ENCODE data around the gene PIGN.
A peak's percentile ranks its signal among the peaks of the same experiment; 100 is the strongest.

PIGN gene, protein sequence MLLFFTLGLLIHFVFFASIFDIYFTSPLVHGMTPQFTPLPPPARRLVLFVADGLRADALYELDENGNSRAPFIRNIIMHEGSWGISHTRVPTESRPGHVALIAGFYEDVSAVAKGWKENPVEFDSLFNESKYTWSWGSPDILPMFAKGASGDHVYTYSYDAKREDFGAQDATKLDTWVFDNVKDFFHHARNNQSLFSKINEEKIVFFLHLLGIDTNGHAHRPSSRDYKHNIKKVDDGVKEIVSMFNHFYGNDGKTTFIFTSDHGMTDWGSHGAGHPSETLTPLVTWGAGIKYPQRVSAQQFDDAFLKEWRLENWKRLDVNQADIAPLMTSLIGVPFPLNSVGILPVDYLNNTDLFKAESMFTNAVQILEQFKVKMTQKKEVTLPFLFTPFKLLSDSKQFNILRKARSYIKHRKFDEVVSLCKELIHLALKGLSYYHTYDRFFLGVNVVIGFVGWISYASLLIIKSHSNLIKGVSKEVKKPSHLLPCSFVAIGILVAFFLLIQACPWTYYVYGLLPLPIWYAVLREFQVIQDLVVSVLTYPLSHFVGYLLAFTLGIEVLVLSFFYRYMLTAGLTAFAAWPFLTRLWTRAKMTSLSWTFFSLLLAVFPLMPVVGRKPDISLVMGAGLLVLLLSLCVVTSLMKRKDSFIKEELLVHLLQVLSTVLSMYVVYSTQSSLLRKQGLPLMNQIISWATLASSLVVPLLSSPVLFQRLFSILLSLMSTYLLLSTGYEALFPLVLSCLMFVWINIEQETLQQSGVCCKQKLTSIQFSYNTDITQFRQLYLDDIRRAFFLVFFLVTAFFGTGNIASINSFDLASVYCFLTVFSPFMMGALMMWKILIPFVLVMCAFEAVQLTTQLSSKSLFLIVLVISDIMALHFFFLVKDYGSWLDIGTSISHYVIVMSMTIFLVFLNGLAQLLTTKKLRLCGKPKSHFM

DNA sequence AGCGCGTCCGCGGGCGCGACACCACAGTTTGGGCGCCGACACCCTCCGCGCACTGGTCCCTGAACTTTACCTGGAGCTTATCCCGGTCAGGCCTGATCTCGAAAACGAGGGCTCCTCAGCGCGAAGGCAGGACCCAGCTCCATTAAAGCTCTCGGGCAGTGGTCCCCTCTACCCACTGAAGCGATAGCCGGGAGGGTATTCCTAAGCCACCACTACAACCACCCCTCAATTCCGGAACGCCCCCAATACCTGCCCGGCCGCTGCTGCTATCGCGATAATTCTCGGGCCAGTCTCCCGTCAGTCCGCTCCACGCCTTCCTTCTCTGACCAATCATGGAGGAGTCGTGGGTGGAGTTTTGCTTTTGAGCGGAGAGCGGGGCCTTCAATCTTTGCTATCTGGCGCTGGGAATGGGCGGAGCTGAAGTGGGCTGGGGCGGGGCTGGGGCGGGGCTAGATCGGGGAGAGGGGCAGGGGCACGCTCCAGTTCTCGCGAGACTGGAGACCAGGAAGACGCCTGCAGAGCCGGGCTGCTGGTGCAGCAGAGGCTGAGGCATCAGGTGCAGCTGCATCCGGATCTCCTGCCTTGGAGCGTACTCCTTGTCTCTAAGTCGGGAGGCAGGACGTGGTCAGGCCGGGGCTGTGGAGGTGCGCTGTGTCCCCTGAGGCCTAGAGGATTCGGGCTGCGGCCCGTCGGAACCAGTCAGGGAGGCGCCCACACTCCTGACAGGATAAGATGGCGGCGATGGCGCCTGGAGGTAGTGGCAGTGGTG lies at the start of gene PIGN, which contains the start of gene RELCH:
PIGN (minus strand) TSS at position 283 of the 769 bp plus-strand sequence. CDS start 25,703 bp downstream, outside the sequence.
RELCH (plus strand) TSS at position 482 of the 769 bp plus-strand sequence; CDS start at position 733, 251 bp downstream.
- DNase-seq = peak; percentile 95

DNA sequence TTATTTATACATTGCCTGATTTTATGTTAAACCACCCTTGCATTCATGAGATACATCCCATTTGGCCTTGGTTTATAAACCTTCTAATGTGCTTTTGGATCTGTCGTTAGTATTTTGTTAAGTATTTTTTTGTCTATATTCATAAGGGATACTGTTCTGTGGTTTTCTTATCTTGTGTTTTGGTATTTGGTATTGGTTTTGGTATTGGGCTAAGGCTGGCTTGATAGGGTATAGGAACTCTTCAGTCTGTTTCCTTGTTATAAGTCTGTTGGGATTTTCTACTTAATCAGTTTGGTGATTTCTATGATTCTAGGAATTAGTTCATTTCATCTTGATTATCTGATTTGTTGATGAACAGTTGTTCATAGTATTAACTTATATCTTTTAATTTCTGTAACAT lies 49.4 kb upstream of the PIGN start:
- no peak for DNase-seq

DNA sequence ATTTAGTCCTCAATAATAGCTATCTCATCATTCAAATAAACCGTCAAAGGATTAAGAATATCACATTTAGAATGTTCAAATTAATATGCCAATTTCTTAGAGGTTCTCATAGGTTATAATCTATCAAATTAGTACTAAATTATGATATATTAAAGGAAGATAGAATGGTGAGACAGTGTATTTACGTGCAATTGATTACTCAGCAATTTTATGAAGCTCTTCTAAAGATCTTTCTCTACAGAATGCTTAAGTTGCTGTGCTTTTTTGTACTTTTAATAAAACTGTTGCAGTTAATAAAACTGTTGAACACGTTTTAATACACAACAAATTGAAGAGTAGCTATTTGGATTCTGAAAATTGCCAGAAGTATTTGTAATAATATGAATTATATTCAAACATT lies 39.2 kb upstream of the PIGN start:
- DNase-seq = no peak

DNA sequence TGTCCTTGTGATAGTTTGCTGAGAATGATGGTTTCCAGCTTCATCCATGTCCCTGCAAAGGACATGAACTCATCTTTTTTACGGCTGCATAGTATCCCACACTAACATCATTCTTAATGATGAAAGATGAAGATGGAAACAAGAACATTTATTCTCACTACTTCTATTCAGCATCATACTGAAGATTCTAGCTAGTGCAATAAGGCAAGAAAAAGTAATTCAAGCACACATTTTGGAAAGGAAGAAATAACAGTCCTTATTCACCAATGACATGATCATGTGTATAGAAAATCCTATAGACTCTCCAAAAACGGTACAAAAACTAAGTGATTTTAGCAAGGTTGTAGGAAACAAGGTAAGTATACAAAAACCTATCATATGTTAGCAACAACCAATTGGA lies 37.4 kb upstream of the PIGN start:
- DNase-seq = no peak

DNA sequence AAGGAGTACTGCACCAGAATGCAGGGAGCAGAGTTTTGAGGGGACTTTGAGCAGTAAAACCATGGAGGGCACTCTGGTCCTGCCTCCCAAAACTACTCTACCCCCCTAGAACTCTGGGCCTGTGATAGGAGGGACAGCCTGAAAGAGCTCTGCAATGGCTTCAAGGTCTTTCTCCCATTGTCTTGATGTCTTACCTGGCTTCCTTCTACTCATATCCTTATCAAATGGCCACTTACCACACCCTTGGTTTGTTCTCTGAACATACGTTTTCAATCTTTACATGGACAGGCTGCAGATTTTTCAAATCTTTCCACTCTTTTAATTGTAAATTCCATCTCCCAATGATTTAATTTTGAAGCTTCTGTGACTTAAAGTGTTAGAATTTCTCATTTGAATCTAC lies 27.9 kb upstream of the PIGN start:
- no peak for DNase-seq

DNA sequence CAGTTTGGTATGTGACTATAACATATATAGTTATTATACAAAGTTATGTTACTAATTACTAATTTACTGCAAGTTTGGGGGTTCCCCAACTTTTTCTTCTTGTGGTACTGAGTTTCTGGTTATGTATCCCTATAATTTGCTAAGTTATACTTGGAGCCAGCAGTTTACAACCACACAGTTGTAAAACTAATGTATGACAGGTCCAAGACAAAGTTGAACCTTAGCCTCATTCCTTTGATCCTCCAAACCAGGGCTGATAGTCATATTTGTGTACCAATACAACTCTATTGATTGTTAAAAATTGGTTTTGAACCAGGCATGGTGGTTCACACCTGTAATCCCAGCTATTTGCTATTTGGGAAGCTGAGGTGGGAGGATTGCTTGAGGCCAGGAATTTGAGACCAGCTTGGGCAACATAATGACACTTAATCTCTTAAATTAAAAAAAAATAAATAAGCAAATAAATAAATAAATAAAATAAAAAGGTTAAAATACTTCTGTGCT lies 24.5 kb upstream of the PIGN start:
- no peak for DNase-seq

DNA sequence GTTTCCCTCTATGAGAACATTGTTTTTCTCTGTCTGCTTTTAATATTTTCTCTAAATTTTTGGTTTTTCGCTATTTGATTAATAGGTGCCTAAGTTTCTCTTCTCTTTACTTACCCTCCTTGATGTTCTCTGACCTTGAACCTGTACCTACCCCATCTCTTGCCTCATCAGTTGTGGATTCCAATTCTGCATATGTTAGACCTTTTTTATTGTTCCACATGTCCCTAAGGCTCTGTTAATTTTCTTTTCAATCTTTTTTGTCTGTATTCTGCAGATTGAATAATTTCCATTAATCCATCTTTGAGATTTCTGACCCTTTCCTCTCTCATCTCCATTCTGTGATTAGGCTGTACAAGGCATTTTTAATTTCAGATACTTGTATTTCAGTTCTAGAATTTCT lies 23.3 kb upstream of the PIGN start:
- no peak for DNase-seq

DNA sequence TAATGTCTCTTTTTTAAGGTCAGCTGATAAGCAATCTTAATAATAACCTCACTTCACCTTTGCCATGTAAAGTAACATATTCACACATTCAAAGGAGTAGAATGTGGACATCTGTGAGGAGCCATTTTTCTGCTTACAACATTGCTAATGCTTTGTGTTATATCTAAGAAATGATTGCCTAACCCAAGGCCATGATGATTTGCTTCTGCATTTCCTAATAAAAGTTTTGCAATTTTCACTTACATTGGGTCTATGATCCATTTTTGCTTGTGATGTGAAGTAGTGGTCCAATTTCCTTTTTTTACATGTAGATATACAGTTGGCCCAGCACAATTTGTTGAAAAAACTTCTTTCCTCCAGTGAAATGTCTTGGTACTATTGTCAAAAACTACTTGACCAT lies 22.2 kb upstream of the PIGN start:
- DNase-seq = no peak

DNA sequence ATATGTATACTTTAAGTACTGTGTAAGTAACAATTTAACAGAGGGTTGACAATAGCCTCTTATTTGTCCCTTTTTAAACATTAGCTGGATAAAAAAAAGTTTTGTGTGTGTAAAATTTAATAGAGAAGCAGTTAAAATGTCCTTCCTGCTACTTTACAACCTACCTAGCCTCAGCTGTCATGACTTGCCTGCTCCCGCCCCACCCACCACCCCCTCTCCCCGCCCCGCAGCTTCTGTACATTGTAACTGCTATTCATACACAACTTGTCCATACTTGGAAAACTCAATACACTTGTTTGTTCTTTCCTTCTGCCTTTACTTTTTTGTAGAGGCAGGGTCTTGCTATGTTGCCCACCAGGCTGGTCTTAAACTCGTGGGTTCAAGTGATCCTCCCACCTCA lies 19.7 kb upstream of the PIGN start:
- DNase-seq = no peak

DNA sequence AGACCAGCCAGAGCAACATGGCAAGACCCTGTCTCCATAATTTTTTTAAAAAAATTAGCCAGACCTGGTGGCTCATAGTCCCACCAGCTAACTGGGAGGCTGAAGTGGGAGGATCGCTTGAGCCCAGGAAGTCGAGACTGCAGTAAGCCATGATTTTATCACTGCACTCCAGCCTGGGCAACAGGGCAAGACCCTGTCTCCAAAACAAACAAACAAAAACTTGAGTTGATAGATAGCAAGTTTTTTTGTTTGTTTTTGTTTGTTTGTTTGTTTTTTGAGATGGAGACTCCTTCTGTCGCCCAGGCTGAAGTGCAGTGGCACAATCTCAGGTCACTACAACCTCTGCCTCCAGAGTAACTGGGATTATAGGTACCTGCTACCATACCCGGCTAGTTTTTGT lies 19.0 kb upstream of the PIGN start:
- no peak for DNase-seq

DNA sequence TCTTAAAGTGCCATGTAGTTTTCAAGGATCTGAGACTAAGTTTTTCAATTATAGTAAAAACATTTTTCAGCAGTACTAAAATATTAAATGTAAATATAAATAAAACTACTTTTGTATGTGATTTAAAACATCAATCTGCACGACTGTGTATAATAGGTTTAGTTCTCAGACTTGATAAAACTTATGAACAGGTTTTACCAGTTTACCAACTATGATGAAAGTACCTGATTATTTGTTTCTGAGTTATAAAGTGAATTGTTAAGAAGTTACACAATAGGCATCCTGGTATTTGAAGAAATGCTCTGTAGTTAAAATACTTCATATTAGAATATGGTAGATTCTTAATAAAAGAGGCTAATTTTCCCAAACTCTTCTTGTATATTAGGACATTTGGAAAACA lies 15.0 kb upstream of the PIGN start:
- DNase-seq = no peak

DNA sequence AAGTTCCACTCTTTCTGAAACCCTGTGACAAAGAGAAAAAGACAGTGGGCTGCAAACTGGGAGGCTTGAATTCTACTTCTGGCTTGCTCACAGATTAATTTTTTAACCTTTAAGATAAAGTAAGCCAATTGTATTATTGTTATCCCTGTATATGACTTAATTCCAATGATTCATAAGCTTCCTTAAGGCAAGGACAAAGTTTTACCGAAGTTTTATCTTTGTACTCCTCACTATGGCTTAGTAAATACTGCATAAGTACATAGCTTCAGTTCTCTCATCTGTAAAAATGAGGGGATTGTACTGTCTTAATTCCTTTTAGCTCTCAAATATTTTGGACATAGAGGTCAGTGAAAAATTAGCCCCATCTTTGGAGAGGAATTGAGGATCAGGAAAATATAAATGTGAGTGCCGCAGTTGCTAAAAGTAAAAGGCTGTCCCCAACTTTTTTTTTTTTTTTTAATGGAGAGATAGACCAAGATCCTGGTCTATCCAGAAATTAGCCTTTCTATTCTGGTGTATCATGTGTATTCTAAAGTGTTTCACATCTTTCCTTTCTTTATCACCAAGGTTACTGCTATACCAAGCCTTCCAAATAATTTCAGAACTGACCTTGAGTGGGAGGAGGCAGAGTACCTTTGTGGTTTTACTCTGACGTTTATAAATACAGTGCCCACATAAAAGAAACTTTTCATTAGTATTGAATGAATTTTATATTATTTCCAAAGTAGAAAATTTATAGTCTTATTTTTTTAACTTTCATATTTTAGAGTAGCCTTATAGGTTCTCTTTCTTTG lies 13.5 kb upstream of the PIGN start:
- no peak for DNase-seq

DNA sequence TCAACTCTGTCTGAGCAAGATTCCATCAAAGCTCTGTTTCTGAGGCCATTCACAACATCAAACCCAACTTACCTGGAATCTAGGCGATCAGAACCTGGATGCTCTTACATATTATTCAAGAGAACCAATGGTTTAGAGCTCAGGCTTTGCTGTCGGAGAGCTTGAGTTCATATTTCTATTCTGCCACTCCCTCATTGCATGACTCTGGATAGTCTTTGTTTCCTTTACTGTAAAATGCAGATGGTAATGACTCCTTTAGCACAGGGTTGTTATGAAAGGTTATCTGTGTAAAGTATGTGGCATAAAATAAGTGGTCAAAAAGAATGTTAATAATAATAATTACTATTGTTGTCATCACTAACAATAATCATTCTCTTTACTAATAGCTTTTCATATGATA lies 12.8 kb upstream of the PIGN start:
- no peak for DNase-seq

DNA sequence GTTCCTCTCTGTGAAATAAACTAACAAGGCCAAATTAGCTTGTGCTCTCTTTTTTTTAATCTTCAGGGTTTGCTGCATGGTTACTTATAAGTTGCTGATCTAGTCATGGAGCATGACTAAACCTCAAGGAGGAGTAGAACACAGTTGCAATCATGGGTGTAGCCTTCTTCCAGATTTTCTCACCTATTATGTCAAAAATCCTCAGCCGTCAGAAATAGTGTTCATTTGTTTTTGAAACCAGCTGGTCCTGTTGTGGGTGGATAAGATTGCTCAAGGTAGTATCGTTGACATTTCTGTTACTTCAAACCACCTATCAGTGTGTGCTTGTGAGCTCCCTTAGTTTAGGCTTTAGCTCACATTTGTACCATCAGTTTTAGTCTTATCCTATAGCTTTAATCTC lies 11.4 kb upstream of the PIGN start:
- no peak for DNase-seq

DNA sequence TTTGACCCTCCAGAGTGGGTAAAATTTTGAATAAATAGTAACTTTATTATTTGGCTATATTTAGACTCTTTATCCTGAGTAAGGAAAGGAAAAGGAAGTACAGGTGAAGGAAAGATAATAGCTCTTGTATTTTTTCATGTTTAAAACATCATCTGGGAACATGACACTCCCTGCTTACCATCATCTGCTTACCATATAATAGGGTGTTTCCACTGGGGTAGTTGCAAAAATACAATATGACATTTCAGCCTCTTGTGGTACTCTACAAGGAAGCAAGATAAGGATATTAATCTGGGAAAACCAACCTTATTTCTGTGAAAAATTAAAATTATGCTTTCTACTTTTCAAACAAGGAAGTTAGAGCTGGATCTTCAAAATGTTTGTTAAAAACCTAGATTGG lies 10.1 kb upstream of the PIGN start:
- DNase-seq = no peak

DNA sequence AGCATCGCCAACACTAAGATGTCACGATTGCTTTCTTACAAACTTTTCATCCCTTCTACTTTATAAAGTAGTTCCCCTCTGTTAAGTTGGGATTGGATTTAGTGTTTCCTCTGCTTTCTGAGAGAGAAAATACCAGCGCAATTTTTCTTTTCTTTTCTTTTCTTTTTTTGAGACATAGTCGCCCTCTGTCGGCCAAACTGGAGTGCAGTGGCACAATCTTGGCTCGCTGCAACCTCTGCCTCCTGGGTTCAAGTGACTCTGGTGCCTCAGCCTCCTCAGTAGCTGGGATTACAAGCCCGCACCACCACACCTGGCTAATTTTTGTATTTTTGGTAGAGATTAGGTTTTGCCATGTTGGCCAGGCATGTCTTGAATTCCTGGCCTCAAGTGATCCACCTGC lies 9.2 kb upstream of the PIGN start:
- DNase-seq = no peak

DNA sequence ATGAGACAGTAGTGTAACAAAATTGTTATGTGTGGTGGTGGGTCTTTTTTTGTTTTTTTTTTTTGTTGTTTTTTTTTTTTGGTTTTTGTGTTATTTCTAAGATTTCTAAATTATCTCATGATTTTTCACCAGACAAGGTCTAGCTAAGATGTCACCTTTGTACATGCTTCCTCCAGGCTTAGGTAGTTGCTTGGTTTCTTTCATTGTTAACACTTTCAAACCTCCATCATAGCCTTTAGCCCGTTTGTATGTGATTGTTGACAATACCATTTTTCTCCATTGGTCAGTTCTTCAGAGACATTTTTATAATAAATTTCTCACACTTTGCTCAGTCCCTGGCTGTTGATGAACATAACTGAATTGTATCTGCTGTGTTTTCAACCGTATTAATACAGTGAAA lies 2.4 kb upstream of the PIGN start:
- DNase-seq = no peak

DNA sequence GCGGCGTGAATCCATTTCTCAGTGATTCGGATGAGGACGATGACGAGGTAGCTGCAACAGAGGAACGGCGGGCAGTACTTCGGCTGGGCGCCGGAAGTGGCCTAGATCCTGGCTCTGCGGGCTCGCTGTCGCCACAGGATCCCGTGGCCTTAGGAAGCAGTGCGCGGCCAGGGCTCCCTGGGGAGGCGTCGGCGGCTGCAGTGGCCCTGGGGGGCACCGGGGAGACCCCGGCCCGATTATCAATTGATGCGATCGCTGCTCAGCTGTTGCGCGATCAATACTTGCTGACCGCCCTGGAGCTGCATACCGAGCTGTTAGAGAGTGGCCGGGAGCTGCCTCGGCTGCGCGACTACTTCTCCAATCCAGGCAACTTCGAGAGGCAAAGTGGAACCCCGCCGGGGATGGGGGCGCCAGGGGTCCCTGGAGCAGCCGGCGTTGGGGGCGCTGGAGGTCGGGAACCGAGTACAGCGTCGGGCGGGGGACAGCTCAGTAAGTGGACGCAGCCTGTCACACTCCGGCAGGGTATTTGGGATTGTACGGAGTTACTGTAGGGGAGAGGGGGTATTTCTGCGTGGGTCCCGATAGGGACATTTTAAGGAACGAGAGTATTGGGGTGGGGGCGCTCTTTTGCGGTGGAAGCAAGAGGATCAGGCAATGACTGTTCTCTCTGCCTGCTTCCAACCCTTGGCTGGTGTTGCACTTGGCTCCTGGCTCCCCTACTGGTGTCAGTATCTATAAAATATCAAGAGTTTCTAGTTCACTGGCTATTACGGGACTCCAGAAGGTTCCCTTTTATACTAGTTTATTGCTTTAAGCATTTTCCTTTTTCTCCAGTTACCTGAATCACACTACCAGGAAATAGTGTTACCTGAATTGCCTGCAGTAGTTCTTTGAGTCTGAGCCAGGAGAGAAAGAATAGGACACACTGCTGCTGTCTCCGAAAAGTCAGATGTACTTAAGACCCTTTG lies 971 bp upstream of the PIGN start:
- peak; percentile 46 for DNase-seq

DNA sequence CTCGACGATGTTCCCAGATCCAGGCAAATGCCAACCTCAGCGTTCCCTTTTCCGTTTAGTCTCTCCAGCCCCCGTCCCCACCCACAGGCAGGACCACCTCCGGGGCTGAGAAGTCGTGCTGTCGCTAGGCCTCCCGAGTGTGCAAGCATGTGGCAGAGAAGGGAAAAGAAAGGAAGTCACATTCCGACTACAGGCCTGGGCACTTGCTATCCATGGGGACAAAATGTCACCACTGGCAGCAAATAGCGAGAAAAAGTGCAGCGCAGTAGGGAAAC lies 420 bp downstream of the PIGN start:
- no peak for DNase-seq

DNA sequence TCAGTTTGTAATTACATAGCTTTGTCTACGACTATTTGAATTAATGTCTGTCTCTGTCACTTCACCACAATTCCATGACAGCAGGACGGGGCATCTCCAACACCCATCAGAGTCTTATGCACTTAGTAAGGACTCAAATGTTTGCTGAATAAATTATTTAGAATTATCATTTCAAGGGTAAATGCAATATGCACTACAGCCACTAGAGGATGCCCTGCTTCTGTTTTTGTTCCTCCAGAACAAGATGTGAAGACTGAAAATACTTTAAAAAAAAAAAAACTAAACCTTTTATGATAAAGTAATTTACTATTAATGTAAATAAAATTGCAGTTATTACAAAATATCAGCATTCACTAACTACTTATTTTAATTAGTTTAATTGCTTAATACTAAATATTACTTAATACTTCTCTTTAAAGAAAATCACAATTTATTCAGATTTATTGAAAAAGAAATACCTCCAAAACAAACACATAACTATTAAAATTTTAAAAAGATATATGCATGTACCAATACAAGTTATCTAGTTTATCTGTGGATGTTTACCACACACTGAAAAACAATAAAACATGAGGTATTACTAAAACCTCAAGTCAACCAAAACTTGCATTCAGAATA lies 3.2 kb downstream of the PIGN start:
- DNase-seq = peak; percentile 41

DNA sequence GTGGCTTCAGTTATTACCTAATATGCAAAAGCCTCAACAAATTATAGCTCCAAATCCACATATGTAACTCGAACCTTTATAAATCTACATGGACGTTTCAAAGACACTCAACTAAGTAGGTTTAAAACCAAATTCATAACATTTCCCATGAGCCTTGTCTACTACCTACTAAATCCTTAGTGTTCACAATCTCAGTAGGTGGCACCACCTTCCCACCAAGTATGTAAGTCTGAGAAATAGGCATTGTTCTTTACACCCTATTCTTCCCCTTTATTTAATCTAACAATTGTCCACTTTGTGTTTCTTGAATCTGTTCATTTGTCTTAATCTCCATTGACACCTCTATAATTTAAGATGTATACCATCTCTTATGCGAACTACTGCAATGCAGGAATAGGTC lies 4.6 kb downstream of the PIGN start:
- no peak for DNase-seq

All from activated CD4-positive, alpha-beta T cell treated with anti-CD3 and anti-CD28 coated beads for 48 hours (primary cell).